GM21528 (cell line): Measurements from ENCODE around the gene TMC4.
A peak's percentile ranks its signal among the peaks of the same experiment; 100 is the strongest.
"Not testable (repeated sequence)": the region's sequence is repeated elsewhere in the genome, so short reads cannot be mapped to it uniquely, and the experiment has no call there.

Experiments used
- ATAC-seq: cut with Tn5 transposase; IDR thresholded peaks from one replicate; pipeline ENCODE4 v1.9.1; 2021; ENCODE audit warnings: mild to moderate bottlenecking, moderate library complexity; ENCODE audit not compliant: unreplicated experiment, low FRiP score

TMC4 gene

GRCh38 chr19:54183431-54183830 is 10.5 kb upstream of the TMC4 start:
- no peak for ATAC-seq

GRCh38 chr19:54181894-54182293 is 8.9 kb upstream of the TMC4 start:
- ATAC-seq: not testable (repeated sequence)

- ATAC-seq: no peak
Measured at GRCh38 chr19:54180691-54181091, 7.7 kb upstream of the TMC4 start.

- no peak for ATAC-seq
Measured at GRCh38 chr19:54179921-54180461, 7.0 kb upstream of the TMC4 start.

- no peak for ATAC-seq
Measured at GRCh38 chr19:54179262-54179852, 6.4 kb upstream of the TMC4 start.

- no peak for ATAC-seq
Measured at GRCh38 chr19:54178581-54179261, 5.8 kb upstream of the TMC4 start.

GRCh38 chr19:54173951-54174834 is 1.2 kb upstream of the TMC4 start:
- no peak for ATAC-seq

GRCh38 chr19:54173359-54173699 is 369 bp upstream of the TMC4 start:
- no peak for ATAC-seq

GRCh38 chr19:54171736-54172431 is 1.1 kb downstream of the TMC4 start:
- not testable (repeated sequence) for ATAC-seq

GRCh38 chr19:54169149-54169740 is 3.7 kb downstream of the TMC4 start:
- ATAC-seq: no peak

GRCh38 chr19:54168174-54168917 is 4.6 kb downstream of the TMC4 start:
- no peak for ATAC-seq

GRCh38 chr19:54165222-54165621 is 7.7 kb downstream of the TMC4 start:
- ATAC-seq: no peak

GRCh38 chr19:54164369-54165068 is 8.4 kb downstream of the TMC4 start:
- no peak for ATAC-seq

- ATAC-seq: no peak
Measured at GRCh38 chr19:54162884-54163283, 10.1 kb downstream of the TMC4 start.

GRCh38 chr19:54162241-54162805 is 10.6 kb downstream of the TMC4 start:
- no peak for ATAC-seq

GRCh38 chr19:54160854-54161253 is 12.1 kb downstream of the TMC4 start:
- ATAC-seq: no peak

- ATAC-seq: peak; percentile 11
Measured at GRCh38 chr19:54160182-54160811, 12.7 kb downstream of the TMC4 start.
